Endothelial cell of umbilical vein (primary cell): ENCODE measurements around the gene INPP4B. TPM values are rescaled to one million over a fixed set of nuclear protein-coding genes. Genes with fewer than 3 reads are reported as not detected.

ENCODE experiments used
- BruUV-seq: library from RNA; stranded (reverse); fragments of 400-500 nt; replicated peaks from 2 replicates; lab custom pipeline; 2021; lab: Mats Ljungman, UMichigan
- CTCF ChIA-PET: fragments of 300-600, 350-600 bp; sonication (Branson Sonifier 250); formaldehyde crosslinking; loops from one replicate; lab custom pipeline; 2021; ENCODE audit warnings: antibody characterized with exemption, inconsistent platforms; lab: Charles Lee
- POLR2A ChIA-PET: fragments of 300-600, 350-600 bp; sonication (Branson Sonifier 250); formaldehyde crosslinking; loops from one replicate; lab custom pipeline; 2021; ENCODE audit warnings: antibody characterized with exemption, inconsistent platforms; lab: Charles Lee
- DNase-seq: peaks from one replicate; pipeline ENCODE4 v3.0.0-alpha.2; 2011; ENCODE audit warnings: low read depth, low spot score
- FAIRE-seq: peaks from 2 replicates; lab custom pipeline; 2011; peaks lifted over from hg19 to GRCh38; lab: Jason Lieb, UNC
- H2AFZ ChIP-seq: 2 replicates; pipeline ENCODE4 v1.6.0; 2012; ENCODE audit warnings: low read depth, low read length, control low read depth, inconsistent platforms
- H3K27ac ChIP-seq: 2 replicates; pipeline ENCODE4 v1.5.1; 2011; ENCODE audit warnings: low read depth, mild to moderate bottlenecking, control low read depth, low read length, moderate library complexity; ENCODE audit not compliant: insufficient read depth
- H3K27me3 ChIP-seq, 2 experiments: 2 replicates each; pipeline versions ENCODE4 v1.6.0 to v1.6.1; 2011; ENCODE audit warnings: low read length in 2 of 2, mixed read lengths in 1 of 2; ENCODE audit not compliant: control insufficient read depth in 2 of 2, insufficient read depth in 2 of 2
- H3K36me3 ChIP-seq, 2 experiments: 2 replicates in 1 of 2; 3 replicates in 1 of 2; pipeline ENCODE4 v1.5.1; 2011; ENCODE audit warnings: low read length in 2 of 2, mild to moderate bottlenecking in 1 of 2, moderate library complexity in 1 of 2; ENCODE audit not compliant: control insufficient read depth in 2 of 2, insufficient read depth in 2 of 2; ENCODE audit errors: extremely low read depth in 1 of 2
- H3K4me1 ChIP-seq: 3 replicates; pipeline ENCODE4 v1.5.1; 2011; ENCODE audit warnings: mild to moderate bottlenecking, low read length; ENCODE audit not compliant: control insufficient read depth, insufficient read depth; ENCODE audit errors: extremely low read depth
- H3K4me2 ChIP-seq: 2 replicates; pipeline ENCODE4 v1.6.1; 2011; ENCODE audit warnings: low read length, control low read depth, mixed read lengths; ENCODE audit not compliant: insufficient read depth
- H3K4me3 ChIP-seq, 3 experiments: fragments of 200-600 bp in 1 of 3; sonication (generic), shearing (Covaris generic) in 1 of 3; replicated peaks in 1 of 3; 2 replicates each; pipeline ENCODE4 v1.5.1; 2011 to 2016; ENCODE audit warnings: control low read depth in 3 of 3, low read length in 3 of 3, mild to moderate bottlenecking in 2 of 3, inconsistent platforms in 1 of 3, low read depth in 1 of 3, moderate library complexity in 1 of 3; ENCODE audit not compliant: insufficient read depth in 1 of 3
- H3K79me2 ChIP-seq: 2 replicates; pipeline ENCODE4 v1.6.0; 2012; ENCODE audit warnings: low read length, inconsistent platforms; ENCODE audit not compliant: control insufficient read depth, insufficient read depth
- H3K9ac ChIP-seq: replicated peaks from 2 replicates; pipeline ENCODE3; 2011; ENCODE audit warnings: low read length, control low read depth; ENCODE audit not compliant: insufficient read depth; ENCODE audit errors: extremely low read depth
- H3K9me1 ChIP-seq: replicated peaks from 3 replicates; pipeline ENCODE4 v1.6.0; 2011; ENCODE audit warnings: mild to moderate bottlenecking, low read length; ENCODE audit not compliant: control insufficient read depth, insufficient read depth; ENCODE audit errors: extremely low read depth
- H3K9me3 ChIP-seq: replicated peaks from 2 replicates; pipeline ENCODE4 v1.5.1; 2012; ENCODE audit warnings: low read length, inconsistent platforms; ENCODE audit not compliant: control insufficient read depth, insufficient read depth
- H4K20me1 ChIP-seq: replicated peaks from 2 replicates; pipeline ENCODE3; 2011; ENCODE audit warnings: mild to moderate bottlenecking, low read length; ENCODE audit not compliant: control insufficient read depth, insufficient read depth; ENCODE audit errors: extremely low read depth
- CTCF ChIP-seq, 2 donors: IDR thresholded peaks; 1 replicate in 1 of 2; 2 replicates in 1 of 2; pipeline ENCODE4 v1.5.1; 2011; ENCODE audit warnings: low read length in 2 of 2, mild to moderate bottlenecking in 2 of 2, moderate library complexity in 2 of 2, control low read depth in 1 of 2, inconsistent platforms in 1 of 2, low read depth in 1 of 2; ENCODE audit not compliant: insufficient read depth in 1 of 2; ENCODE audit errors: extremely low read depth in 1 of 2
- EZH2 ChIP-seq: IDR thresholded peaks from 2 replicates; pipeline ENCODE4 v1.6.1; 2012; ENCODE audit warnings: borderline replicate concordance, low read depth, mild to moderate bottlenecking, moderate library complexity, low read length, inconsistent platforms; ENCODE audit not compliant: severe bottlenecking
- FOS ChIP-seq: IDR thresholded peaks from 2 replicates; pipeline ENCODE4 v1.6.1; 2011; ENCODE audit warnings: mild to moderate bottlenecking, low read length, moderate library complexity, borderline replicate concordance; ENCODE audit not compliant: insufficient read depth
- GATA2 ChIP-seq: IDR thresholded peaks from 2 replicates; pipeline ENCODE4 v1.7.0; 2011; ENCODE audit warnings: low read depth, mild to moderate bottlenecking, moderate library complexity, mixed read lengths, low read length; ENCODE audit not compliant: insufficient read length, insufficient read depth
- JUN ChIP-seq: IDR thresholded peaks from 2 replicates; pipeline ENCODE4 v1.6.1; 2011; ENCODE audit warnings: borderline replicate concordance, low read depth; ENCODE audit not compliant: insufficient read length, insufficient read depth
- MAX ChIP-seq: IDR thresholded peaks from 2 replicates; pipeline ENCODE4 v1.6.1; 2011; ENCODE audit not compliant: insufficient read depth, insufficient read length
- MYC ChIP-seq: IDR thresholded peaks from one replicate; pipeline ENCODE4 v1.6.1; 2011; ENCODE audit warnings: mild to moderate bottlenecking, low read depth, low read length
- POLR2A ChIP-seq: IDR thresholded peaks from 2 replicates; pipeline ENCODE4 v1.6.1; 2012; ENCODE audit warnings: low read depth, mild to moderate bottlenecking, control low read depth, low read length
- POLR2AphosphoS5 ChIP-seq: IDR thresholded peaks from 2 replicates; pipeline ENCODE4 v1.6.1; 2012; ENCODE audit warnings: low read depth, mild to moderate bottlenecking, control low read depth, low read length, moderate library complexity; ENCODE audit not compliant: insufficient read depth
- dilution Hi-C: fragments of 300-500 bp; cut with MboI; formaldehyde crosslinking; loops from one replicate; pipeline ENCODE4 v1.15.0; 2019; ENCODE audit warnings: low sequenced_read_pairs; ENCODE audit not compliant: extremely low pct_ligation_motif_present
- intact Hi-C: fragments of 100-400 bp; cut with micrococcal nuclease; formaldehyde crosslinking; loops from one replicate; pipeline ENCODE4 v1.10.0; 2022
- polyA plus RNA-seq, 4 experiments: library from polyadenylated mRNA; depleted of rRNA in 3 of 4; stranded (reverse) in 3 of 4; unstranded in 1 of 4; fragments of >200 nt; gene quantifications; 2 replicates each; pipeline versions ENCODE4 v1.2.1 to v1.2.3, GENCODE V29; 2011 to 2012; ENCODE audit warnings: missing spikeins in 1 of 4
- total RNA-seq: library from RNA; stranded (reverse); gene quantifications from 2 replicates; pipeline ENCODE4 v1.2.3, GENCODE V29; 2021

INPP4B gene
- total and polyA plus RNA-seq, 2 donors (not counting 3 experiments of a cell fraction or from before 2014, with no cell fraction given), result 0.41 to 3.1 TPM

- H3K27me3 ChIP-seq, result no peaks in the 10 kb centered on the region
- no peak for FAIRE-seq
- BruUV-seq, result no TSS peak
- no peak overlapping the region for H2AFZ ChIP-seq
- H3K27ac ChIP-seq, result no peak overlapping the region
- no peaks in the 10 kb centered on the region for H3K4me1 ChIP-seq
- dilution Hi-C loops, result no loop called here
- CTCF ChIA-PET, result interaction anchor here (0.6 kb wide), 1 partner anchor 448 kb away, joined by 5 read pairs; no protein-coding TSS in a partner anchor
- no peak overlapping the region for H3K9ac ChIP-seq
- no peaks in the 10 kb centered on the region for H4K20me1 ChIP-seq
- no peak for DNase-seq
- H3K9me1 ChIP-seq, result no peaks in the 10 kb centered on the region
- TF ChIP-seq MYC (no peak), EZH2 (no peak), POLR2A (no peak), POLR2AphosphoS5 (no peak), FOS (no peak), GATA2 (no peak), MAX (no peak), CTCF (IDR thresholded peaks at IDR 0.05; ENCODE audit: extremely low read depth in 1 of 2, insufficient read depth in 1 of 2, low read depth in 1 of 2, low read length in 2 of 2) (no peak), JUN (no peak)
- H3K9me3 ChIP-seq, result no peaks in the 10 kb centered on the region
- H3K36me3 ChIP-seq, result no peaks in the 10 kb centered on the region
- POLR2A ChIA-PET, result no interaction called here
- no peak overlapping the region for H3K4me3 ChIP-seq
- intact Hi-C loops, result no loop called here
- H3K4me2 ChIP-seq, result no peak overlapping the region
- H3K79me2 ChIP-seq, result no peaks in the 10 kb centered on the region
Measured at GRCh38 chr4:142866685-142867084, 20.6 kb upstream of the INPP4B start.
